Stimulated activated CD4-positive, alpha-beta T cell treated with anti-CD3 and anti-CD28 coated beads, Interleukin-12 subunit alpha, Interleukin-12 subunit beta, amount 100 ng/mL, for 4 hours (primary cell): ENCODE results near the gene FMNL2.

ENCODE experiments used
- DNase-seq: peaks from one replicate; pipeline ENCODE4 v3.0.0-alpha.2; 2020

The FMNL2 gene

GRCh38 chr2:152534460-152535135, 199.6 kb downstream of the FMNL2 start:
- no peak for DNase-seq

- no peak for DNase-seq
Observed at GRCh38 chr2:152537081-152537651, 202.2 kb downstream of the FMNL2 start.

- DNase-seq: no peak
Observed at GRCh38 chr2:152539424-152539823, 204.4 kb downstream of the FMNL2 start.

GRCh38 chr2:152541712-152542111, 206.7 kb downstream of the FMNL2 start:
- no peak for DNase-seq

- DNase-seq: no peak
Observed at GRCh38 chr2:152542337-152542994, 207.5 kb downstream of the FMNL2 start.

GRCh38 chr2:152542995-152543481, 208.1 kb downstream of the FMNL2 start:
- DNase-seq: no peak

- no peak for DNase-seq
Observed at GRCh38 chr2:152543717-152544116, 208.7 kb downstream of the FMNL2 start.

GRCh38 chr2:152544638-152545037, 209.7 kb downstream of the FMNL2 start:
- DNase-seq: no peak

GRCh38 chr2:152546230-152546837, 211.4 kb downstream of the FMNL2 start:
- DNase-seq: no peak

- DNase-seq: no peak
Observed at GRCh38 chr2:152548111-152548875, 213.3 kb downstream of the FMNL2 start.

- no peak for DNase-seq
Observed at GRCh38 chr2:152548996-152549395, 214.0 kb downstream of the FMNL2 start.

GRCh38 chr2:152549423-152549822, 214.4 kb downstream of the FMNL2 start:
- no peak for DNase-seq

GRCh38 chr2:152550386-152550785, 215.4 kb downstream of the FMNL2 start:
- DNase-seq: no peak

- no peak for DNase-seq
Observed at GRCh38 chr2:152552888-152553287, 217.9 kb downstream of the FMNL2 start.

- no peak for DNase-seq
Observed at GRCh38 chr2:152553518-152553917, 218.5 kb downstream of the FMNL2 start.

- no peak for DNase-seq
Observed at GRCh38 chr2:152555048-152555447, 220.1 kb downstream of the FMNL2 start.

GRCh38 chr2:152556506-152556905, 221.5 kb downstream of the FMNL2 start:
- DNase-seq: no peak

GRCh38 chr2:152557273-152557888, 222.4 kb downstream of the FMNL2 start:
- DNase-seq: no peak

- no peak for DNase-seq
Observed at GRCh38 chr2:152558158-152558984, 223.4 kb downstream of the FMNL2 start.

- no peak for DNase-seq
Observed at GRCh38 chr2:152559008-152559407, 224.0 kb downstream of the FMNL2 start.

GRCh38 chr2:152560166-152560565, 225.2 kb downstream of the FMNL2 start:
- no peak for DNase-seq
